VCaP (cell line): Measurements from ENCODE around the gene ZC3H12C.

ENCODE experiments used
- H3K27ac ChIP-seq: fragments of 450-650 bp; 2 replicates; pipeline ENCODE4 v1.5.1; 2017
- TF ChIP-seq, protein P1 (sequence below): fragments of 450-650 bp; conservative IDR thresholded peaks from 2 replicates; pipeline ENCODE4 v1.5.1; 2017; ENCODE audit warnings: mild to moderate bottlenecking, moderate library complexity

The ZC3H12C gene

DNA sequence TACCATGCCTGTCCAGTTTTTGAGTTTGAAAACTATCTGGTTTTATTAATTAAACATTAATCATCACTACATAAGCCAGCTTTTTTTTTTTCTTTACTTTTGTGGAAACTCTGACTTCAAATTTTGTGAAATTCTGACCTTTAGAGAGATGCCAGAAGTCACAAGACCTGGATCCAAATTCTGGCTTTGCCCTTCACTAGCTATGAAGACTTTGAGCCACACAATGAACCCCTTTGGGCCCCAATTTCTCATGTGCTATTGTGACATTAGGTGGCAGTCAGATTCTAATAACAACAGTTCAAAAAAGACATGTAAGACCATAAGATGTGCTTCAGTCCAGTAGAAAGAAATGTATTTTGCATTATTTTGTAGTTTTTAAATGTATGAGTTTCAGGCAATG is 60.3 kb downstream of the ZC3H12C start:
- no peak overlapping the region for H3K27ac ChIP-seq
- TF ChIP-seq, protein P1, sequence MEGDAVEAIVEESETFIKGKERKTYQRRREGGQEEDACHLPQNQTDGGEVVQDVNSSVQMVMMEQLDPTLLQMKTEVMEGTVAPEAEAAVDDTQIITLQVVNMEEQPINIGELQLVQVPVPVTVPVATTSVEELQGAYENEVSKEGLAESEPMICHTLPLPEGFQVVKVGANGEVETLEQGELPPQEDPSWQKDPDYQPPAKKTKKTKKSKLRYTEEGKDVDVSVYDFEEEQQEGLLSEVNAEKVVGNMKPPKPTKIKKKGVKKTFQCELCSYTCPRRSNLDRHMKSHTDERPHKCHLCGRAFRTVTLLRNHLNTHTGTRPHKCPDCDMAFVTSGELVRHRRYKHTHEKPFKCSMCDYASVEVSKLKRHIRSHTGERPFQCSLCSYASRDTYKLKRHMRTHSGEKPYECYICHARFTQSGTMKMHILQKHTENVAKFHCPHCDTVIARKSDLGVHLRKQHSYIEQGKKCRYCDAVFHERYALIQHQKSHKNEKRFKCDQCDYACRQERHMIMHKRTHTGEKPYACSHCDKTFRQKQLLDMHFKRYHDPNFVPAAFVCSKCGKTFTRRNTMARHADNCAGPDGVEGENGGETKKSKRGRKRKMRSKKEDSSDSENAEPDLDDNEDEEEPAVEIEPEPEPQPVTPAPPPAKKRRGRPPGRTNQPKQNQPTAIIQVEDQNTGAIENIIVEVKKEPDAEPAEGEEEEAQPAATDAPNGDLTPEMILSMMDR = no peak

DNA sequence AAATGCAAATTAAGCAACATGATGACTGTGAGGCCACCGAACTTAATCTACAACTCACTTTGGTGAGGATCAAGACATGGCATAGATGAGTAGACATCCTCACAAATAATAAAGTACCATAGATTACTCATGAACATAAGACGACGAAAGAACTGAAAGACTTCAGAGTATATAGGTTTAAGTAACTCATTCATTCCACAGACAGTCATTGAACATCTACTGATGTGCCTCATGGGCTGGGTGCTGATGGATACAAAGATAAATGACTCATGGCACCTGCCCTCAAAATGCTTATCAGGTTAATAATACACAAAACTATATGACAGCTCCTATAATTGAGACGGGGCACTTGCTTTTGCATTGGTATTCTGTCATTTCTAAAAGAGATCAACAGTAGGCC is 63.3 kb downstream of the ZC3H12C start:
- TF ChIP-seq, protein P1 = no peak
- no peak overlapping the region for H3K27ac ChIP-seq

DNA sequence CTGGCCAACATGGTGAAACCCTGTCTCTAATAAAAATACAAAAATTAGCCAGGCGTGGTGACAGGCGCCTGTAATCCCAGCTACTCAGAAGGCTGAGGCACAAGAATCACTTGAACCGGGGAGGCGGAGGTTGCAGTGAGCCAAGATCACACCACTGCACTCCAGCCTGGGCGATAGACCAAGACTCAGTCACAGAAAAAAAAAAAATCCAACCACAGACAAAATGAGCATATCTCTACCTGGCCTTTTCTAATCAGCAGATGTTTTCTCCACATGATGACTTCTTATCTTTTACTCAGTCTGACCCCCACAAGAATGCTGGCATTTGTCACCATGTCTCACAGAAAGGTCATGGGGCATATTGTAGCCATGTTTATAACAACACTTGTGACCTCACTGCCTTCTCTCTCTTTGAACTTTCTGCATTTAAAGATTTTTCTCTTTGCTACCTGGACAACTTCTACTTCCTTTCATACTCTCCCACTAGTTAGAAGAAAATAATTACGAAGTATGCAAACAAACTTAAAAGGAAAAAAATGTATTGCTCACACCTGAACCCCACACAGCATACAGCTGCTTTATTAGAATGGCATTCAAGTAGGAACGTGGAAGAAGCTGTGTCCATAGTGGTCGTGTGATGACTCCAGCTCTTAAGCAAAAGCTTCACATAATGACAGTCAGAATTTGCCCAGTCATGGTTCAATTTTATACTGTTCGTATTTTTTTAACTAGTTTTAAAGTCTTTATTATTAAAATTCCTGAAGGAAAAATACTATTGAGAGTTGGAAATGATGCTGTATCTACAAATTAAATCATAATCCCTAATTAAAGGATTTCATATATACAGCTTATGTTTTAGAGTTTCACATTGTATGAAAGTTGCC is 65.4 kb downstream of the ZC3H12C start:
- TF ChIP-seq, protein P1 = no peak
- no peak overlapping the region for H3K27ac ChIP-seq

DNA sequence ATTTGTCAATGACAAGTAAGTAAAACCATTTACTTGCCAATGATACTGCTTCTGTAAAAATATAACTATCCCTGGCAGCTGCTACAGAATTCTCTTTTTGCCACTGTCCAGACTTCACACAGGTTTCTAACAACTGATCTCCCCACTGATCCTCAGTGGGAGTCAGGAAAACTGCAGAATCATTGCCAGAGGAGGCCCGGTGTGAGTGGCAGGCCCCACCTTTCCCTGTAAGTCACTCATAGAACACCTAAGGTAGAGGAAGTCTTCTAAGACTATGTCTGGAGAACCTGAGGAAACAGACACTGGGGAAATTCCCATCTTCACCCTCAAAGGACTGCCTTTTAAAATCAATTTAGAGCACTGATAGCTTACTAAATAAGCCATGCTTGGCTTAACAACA is 66.3 kb downstream of the ZC3H12C start:
- no peak overlapping the region for H3K27ac ChIP-seq
- TF ChIP-seq, protein P1 = no peak

DNA sequence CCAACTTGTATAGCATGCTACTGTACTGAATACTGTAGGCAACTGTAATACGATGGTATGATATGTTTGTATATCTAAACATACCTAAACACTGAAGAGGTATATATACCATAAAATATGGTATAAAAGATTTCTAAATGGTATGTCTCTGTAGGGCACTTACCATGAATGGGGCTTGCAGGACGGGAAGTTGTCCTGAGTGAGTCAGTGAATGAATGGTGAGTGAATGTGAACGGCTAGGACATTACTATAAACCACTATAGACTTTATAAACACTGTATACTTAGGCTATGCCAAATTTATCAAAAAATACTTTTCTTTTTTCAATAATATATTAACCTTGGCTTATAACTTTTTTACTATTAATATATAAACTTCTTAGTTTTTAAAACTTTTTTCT is 66.8 kb downstream of the ZC3H12C start:
- TF ChIP-seq, protein P1 = no peak
- no peak overlapping the region for H3K27ac ChIP-seq

DNA sequence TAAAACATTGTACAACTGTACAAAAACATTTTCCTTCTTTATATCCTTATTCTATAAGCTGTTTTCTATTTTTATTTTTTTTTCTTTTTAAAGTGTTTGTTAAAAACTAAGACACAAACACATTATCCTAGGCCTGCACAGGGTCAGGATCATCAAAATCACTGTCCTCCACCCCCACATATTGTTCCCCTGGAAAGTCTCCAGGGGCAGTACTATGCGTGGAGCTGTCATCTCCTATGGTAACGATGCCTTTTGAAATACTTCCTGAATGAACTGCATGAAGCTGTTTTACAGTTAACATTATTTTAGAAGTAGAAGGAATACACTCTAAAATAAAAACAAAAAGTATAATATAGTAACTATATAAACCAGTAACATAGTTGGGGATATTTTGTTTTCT is 67.2 kb downstream of the ZC3H12C start:
- TF ChIP-seq, protein P1 = no peak

DNA sequence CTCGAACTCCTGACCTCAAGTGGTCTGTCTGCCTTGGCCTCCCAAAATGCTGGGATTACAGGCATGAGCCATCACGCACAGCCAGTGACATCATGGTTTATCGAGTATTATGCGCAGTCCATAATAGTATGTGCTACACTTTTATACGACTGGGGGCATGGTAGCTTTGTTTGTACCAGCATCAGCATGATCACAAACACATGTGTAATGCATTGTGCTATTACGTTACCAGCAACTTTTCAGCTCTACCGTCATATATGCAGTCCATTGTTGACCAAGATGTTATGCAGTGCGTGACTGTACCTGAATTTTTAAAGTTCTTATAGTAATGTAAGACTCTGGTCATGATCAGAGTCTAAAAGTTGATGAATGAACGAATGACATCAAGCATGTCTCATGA is 67.9 kb downstream of the ZC3H12C start:
- no peak overlapping the region for H3K27ac ChIP-seq
- TF ChIP-seq, protein P1 = no peak

More for the DNA sequence above, 67.2 kb downstream of the ZC3H12C start:
- H3K27ac ChIP-seq = no peak overlapping the region
